T follicular helper cell (primary cell): ENCODE results near the gene LAMC1.

Experiments used
- DNase-seq: peaks from one replicate; pipeline ENCODE4 v3.0.0-alpha.2; 2020; ENCODE audit warnings: low read depth

The LAMC1 gene

DNA sequence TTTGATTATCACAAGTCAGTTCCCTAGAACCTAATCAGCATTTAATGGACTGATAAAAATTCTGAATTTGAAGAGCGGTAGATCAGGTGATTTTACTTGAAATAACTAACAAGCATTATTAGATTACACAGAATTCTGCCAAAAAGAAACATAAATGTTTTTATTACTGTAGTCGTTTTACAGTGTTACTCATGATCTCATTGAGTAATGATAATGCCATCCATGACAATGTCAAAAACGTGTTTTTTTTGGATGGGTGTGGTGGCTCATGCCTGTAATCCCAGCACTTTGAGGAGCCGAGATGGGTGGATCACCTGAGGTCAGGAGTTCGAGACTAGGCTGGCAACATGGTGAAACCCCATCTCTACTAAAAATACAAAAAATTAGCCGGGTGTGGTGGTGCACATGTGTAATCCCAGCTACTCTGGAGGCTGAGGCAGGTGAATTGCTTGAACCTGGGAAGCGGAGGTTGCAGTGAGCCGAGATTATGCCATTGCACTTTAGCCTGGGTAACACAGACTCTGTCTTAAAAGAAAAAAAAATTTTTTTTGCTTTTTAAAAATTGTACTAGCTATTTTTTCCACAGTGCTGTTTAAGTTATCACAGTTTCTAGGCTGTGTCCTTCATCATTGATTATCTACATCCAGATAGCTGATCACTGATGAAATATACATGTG is 56.6 kb downstream of the LAMC1 start:
- no peak for DNase-seq

GRCh38 chr1:183080406-183080805 is 57.2 kb downstream of the LAMC1 start:
- DNase-seq: no peak

GRCh38 chr1:183081402-183082120 is 58.3 kb downstream of the LAMC1 start:
- no peak for DNase-seq

- DNase-seq: no peak
These were observed 59.4 kb downstream of the LAMC1 start for GRCh38 chr1:183082650-183083049.

GRCh38 chr1:183087001-183087400 is 63.8 kb downstream of the LAMC1 start:
- DNase-seq: no peak

- no peak for DNase-seq
These were observed 65.9 kb downstream of the LAMC1 start for GRCh38 chr1:183089025-183089639.

GRCh38 chr1:183090391-183091006 is 67.3 kb downstream of the LAMC1 start:
- DNase-seq: no peak

DNA sequence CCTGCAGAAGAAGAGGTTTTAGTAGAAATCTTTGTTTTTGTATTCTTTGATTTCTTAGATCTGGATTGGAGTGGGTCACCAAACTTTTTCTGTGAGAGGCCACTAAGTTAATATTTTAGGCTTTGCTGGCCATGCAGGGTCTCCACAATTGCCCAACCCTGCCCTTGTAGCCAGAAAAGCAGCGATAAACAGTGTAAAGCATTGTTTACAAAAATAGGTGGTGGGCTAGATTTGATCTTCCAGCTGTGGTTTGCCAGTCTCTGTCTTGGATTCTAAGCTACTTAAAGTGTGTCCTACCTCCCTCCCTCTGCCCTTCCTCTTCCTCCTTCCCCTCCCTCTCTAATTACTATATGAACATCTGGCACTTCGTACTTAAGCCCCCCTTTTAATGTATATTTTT is 68.0 kb downstream of the LAMC1 start:
- DNase-seq: no peak

DNA sequence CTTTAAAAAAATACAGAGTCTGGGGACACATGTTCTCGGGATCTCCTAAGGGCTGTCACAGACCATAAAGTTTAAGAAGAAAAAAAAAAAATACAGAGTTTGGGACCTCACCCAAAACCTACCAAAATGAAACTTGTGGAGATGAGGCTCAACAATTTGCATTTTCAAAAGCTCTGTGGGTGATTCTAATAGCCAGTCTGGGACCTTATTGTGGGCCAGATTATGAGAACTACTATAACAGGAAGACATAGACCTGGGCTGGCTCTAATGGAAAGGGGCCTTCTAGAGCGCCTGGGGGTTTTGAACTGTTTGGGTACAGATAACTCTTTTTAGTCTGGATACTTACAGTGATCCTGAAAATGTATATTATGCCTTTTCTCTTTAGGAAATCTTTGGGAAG is 69.1 kb downstream of the LAMC1 start:
- DNase-seq: no peak

DNA sequence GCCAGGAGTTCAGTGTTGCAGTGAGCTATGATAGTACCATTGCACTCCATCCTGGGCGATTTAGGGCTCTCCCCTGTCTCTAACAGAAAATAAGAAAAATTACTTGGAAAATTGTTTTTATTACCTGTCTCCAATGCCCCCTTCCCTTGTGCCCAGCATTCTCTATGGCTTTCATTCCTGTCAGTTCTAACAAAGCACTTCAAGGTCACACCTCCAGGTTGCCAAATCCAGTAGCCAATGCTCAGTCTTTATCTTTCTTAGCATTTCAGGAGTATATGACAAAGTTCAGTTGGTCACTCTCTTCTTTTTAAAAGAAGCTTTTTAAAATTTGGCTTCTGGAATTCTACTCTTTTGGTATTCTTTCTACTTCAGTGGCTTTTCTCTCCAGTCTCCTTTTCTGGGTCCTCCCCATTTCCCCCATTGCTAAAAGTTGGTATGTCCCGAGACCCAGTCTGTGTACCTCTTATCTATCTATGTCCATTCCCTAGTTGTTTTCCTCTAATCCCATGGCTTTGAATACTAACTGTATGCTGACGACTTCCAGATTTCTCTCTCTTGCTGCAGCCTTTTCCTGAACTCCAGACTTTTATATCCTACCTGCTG is 69.9 kb downstream of the LAMC1 start:
- no peak for DNase-seq

DNA sequence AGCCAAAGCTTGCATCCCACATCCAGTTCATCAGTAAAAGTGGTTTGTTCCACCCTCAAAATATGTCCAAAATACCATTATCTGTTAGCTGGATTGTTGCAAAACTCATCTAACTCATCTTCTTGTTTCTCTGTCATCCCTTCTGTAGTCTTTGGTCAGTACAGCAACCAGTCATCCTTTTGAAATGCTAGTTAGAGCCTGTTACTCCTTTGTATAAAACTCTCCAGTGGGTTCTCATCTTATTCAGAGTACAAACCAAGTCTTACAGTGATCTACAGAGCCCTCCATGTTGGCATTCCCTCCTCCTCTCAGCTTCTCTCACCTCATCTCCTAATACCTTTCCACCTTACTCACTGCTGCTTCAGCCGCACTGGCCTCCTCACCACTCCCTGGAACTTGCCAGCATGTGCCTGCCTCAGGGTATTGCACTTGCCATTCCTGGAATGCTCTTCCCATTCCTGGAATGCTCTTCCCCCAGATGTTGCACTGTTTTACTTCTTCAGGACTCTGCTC is 70.6 kb downstream of the LAMC1 start:
- no peak for DNase-seq

GRCh38 chr1:183094351-183094750 is 71.1 kb downstream of the LAMC1 start:
- no peak for DNase-seq

DNA sequence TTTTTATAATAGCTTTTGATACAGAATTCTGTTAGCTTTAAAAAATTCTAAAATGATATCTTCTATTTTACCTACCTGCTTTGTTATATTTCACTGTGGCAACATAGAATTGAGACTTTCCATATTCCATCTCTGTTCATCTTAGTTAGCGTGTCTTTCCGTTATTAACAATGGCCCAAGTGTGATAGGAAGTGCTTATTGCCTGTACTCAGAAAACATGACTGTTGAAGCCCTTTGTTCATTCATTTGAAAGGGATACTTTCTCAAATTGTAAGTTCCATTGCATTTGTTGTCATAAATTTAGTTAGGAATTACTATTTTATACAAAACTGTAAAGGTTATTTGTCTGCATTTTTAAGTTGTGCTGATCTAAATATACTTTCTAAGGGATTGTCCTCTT is 73.1 kb downstream of the LAMC1 start:
- DNase-seq: no peak

- DNase-seq: no peak
These were observed 73.7 kb downstream of the LAMC1 start for GRCh38 chr1:183096894-183097293.

GRCh38 chr1:183097438-183098051 is 74.3 kb downstream of the LAMC1 start:
- no peak for DNase-seq

DNA sequence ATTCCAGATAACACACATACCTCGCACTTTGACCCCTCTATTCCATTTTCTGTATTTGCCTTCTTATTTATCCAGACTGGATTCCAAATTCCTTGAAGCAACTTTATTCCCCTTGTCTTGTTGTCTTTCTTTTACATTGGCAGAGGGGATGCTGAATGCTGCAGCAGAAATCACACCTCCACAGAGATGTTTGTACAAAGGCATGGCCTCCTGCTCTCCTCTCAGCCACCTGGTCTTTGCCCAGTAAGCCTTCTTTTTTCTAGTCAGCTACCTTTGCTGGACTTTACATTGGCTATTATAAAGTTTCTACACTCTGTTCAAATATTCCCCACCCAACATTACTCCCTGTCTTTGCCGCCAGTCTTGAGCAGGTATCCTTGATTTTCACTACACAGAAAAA is 75.1 kb downstream of the LAMC1 start:
- DNase-seq: no peak

DNA sequence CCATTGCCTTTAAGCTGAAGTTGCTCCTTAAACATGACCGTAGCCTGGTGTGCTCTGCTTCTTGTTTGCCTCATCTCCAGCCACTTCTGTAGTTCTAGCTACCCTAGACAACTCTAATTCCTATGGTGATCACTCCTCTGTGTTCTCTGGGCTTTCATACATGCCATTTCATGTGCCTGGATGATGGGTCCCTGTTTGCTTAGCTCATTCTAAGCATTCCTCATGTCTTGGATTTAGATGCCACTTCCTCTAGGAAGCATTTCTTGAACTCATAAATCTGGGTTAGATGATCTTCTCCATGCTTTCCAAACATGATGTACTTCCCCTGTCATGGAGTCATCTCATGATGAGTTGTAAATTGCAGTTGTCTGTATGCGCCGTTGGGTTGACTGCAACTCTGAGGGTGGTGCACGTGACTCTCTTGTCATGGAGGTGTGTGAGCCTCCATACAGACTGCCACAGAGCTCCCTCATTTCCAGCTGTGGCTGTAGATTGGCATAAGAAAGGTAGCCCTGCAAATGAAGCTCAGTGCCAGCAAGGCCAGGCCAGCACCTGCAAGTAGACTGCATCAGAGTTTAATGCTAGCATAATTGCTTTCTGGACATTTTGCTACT is 77.2 kb downstream of the LAMC1 start:
- no peak for DNase-seq

DNA sequence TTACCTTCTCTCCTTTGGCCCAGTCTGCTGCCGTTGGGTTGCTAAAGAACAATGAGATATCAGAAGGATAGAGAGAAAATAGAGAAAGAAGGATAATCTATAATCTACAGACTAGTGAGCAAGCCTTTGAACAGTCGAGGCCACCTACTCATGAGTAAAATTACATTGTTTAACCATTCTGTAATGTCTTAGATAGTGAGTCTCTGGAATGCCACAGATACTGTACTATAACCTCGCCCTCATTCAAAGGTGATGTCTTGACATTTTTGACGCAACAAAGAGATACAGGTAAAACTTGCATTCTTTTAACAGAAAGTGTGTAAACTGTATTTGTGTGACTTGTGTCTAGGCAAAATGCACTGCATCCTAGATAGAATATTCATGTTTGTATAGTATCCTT is 77.9 kb downstream of the LAMC1 start:
- DNase-seq: no peak

- no peak for DNase-seq
These were observed 78.6 kb downstream of the LAMC1 start for GRCh38 chr1:183101841-183102276.

DNA sequence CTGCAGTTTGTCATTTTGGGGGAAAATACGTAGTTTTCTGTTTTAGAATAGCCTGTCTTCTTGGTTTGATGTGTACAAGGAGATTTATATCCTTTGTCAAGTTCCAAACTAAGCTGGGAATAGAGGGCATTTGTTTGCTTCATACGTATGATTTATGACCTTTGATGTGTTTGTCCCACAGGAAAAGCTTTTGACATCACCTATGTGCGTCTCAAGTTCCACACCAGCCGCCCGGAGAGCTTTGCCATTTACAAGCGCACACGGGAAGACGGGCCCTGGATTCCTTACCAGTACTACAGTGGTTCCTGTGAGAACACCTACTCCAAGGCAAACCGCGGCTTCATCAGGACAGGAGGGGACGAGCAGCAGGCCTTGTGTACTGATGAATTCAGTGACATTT is 79.9 kb downstream of the LAMC1 start:
- DNase-seq: no peak

DNA sequence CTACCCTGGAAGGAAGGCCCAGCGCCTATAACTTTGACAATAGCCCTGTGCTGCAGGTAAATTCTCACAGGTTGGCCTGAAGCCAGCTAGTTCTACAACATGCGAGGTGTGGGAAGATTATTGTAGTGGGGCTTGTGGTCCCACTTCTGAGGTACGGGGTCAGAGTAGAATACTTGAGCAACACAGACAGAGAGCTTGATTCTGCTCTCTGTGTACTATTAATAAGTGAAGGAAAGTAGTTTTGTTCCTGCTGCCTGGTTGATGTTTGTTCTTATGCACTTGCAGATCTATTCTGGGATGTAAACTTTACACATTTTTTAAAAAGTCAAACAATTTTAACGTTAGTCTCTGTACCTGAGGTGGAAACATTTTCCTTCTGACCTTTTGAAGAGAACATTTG is 80.4 kb downstream of the LAMC1 start:
- DNase-seq: no peak
